GM10266 (cell line): ENCODE results near the gene GPR153.

Experiments used
- DNase-seq: peaks from one replicate; pipeline ENCODE4 v3.0.0; 2012; ENCODE audit errors: extremely low spot score
- CTCF ChIP-seq: IDR thresholded peaks from 2 replicates; pipeline ENCODE4 v1.5.1; 2012; ENCODE audit warnings: mild to moderate bottlenecking, low read depth; ENCODE audit not compliant: control insufficient read depth, insufficient read depth; ENCODE audit errors: missing control alignments

Gene GPR153

GRCh38 chr1:6294890-6295556 lies 34.1 kb upstream of the GPR153 start:
- no peak for TF ChIP-seq CTCF
- DNase-seq = no peak

GRCh38 chr1:6294080-6294889 lies 33.4 kb upstream of the GPR153 start:
- TF ChIP-seq CTCF = no peak
- DNase-seq = no peak

- no peak for TF ChIP-seq CTCF
- DNase-seq = no peak
Measured at GRCh38 chr1:6292102-6292501, 31.2 kb upstream of the GPR153 start.

GRCh38 chr1:6288665-6289064 lies 27.8 kb upstream of the GPR153 start:
- TF ChIP-seq CTCF = no peak
- no peak for DNase-seq

- no peak for TF ChIP-seq CTCF
- no peak for DNase-seq
Measured at GRCh38 chr1:6288026-6288425, 27.1 kb upstream of the GPR153 start.

- no peak for TF ChIP-seq CTCF
- DNase-seq = no peak
Measured at GRCh38 chr1:6287431-6287886, 26.6 kb upstream of the GPR153 start.

- no peak for TF ChIP-seq CTCF
- DNase-seq = no peak
Measured at GRCh38 chr1:6287029-6287428, 26.1 kb upstream of the GPR153 start.
